ENCODE measurements around the gene MARF1.

DNA sequence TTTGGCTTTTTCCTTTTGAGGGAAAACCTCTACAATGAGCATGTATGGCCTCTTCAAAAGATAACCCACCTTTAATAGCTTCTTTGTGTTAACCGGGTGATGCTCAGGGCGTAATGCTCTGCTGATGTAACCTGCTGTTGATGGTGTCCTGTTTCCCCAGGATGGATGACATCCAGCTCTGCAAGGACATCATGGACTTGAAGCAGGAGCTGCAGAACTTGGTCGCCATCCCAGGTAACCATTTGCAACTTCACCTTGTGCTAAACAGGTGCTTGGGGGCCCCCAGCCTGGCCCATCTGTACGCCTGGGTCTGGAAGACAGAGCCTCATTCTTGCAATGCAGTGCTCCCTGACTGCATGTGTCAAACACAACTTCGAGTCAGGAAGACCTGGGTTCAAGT is 75.1 kb downstream of the MARF1 start:
- TF ChIP-seq POLR2A (IDR thresholded peaks at IDR 0.05; ENCODE audit: borderline replicate concordance, extremely low read depth, insufficient read depth, insufficient read length), result no peak
- TF ChIP-seq RAD21 (IDR thresholded peaks at IDR 0.05; ENCODE audit: low read depth), result no peak
- TF ChIP-seq, protein P1, sequence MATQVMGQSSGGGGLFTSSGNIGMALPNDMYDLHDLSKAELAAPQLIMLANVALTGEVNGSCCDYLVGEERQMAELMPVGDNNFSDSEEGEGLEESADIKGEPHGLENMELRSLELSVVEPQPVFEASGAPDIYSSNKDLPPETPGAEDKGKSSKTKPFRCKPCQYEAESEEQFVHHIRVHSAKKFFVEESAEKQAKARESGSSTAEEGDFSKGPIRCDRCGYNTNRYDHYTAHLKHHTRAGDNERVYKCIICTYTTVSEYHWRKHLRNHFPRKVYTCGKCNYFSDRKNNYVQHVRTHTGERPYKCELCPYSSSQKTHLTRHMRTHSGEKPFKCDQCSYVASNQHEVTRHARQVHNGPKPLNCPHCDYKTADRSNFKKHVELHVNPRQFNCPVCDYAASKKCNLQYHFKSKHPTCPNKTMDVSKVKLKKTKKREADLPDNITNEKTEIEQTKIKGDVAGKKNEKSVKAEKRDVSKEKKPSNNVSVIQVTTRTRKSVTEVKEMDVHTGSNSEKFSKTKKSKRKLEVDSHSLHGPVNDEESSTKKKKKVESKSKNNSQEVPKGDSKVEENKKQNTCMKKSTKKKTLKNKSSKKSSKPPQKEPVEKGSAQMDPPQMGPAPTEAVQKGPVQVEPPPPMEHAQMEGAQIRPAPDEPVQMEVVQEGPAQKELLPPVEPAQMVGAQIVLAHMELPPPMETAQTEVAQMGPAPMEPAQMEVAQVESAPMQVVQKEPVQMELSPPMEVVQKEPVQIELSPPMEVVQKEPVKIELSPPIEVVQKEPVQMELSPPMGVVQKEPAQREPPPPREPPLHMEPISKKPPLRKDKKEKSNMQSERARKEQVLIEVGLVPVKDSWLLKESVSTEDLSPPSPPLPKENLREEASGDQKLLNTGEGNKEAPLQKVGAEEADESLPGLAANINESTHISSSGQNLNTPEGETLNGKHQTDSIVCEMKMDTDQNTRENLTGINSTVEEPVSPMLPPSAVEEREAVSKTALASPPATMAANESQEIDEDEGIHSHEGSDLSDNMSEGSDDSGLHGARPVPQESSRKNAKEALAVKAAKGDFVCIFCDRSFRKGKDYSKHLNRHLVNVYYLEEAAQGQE (IDR thresholded peaks at IDR 0.05; ENCODE audit: low read depth), result no peak

Data from HCT116 (cell line).